ENCODE measurements around the gene KLHL3. TPM values are rescaled to one million over a fixed set of nuclear protein-coding genes. Genes with fewer than 3 reads are reported as not detected.

KLHL3 gene
- total RNA-seq, 1 experiment from 2014 or later = 0.58 TPM

GRCh38 chr5:137734962-137735554 is 831 bp downstream of the KLHL3 start:
- Histone ChIP-seq H3K4me3 (ENCODE audit: low read depth, low read length, poor library complexity, severe bottlenecking) (no peak overlapping the region), H3K4me1 (ENCODE audit: insufficient read depth, low read length, poor library complexity, severe bottlenecking) (no peaks in the 10 kb centered on the region), H3K9me3 (ENCODE audit: low read depth, low read length, poor library complexity, severe bottlenecking) (peaks cover 3% of the 10 kb centered on the region), H3K36me3 (ENCODE audit: insufficient read depth, low read length, poor library complexity, severe bottlenecking) (no peaks in the 10 kb centered on the region), H3K27ac (ENCODE audit: low read depth, low read length, poor library complexity, severe bottlenecking) (no peak overlapping the region), H3K27me3 (replicated peaks; ENCODE audit: insufficient read depth, low read depth, low read length, poor library complexity) (peaks cover 3% of the 10 kb centered on the region)
- CTCF ChIA-PET = no interaction called here
- POLR2A ChIA-PET (ENCODE audit: low non-redundant PET) = no interaction called here
- TF ChIP-seq CTCF (conservative IDR thresholded peaks at IDR 0.05; ENCODE audit: low read depth, low read length) = no peak
- no peak for TF ChIP-seq EZH2 (IDR thresholded peaks at IDR 0.05; ENCODE audit: borderline replicate concordance, low read depth, low read length, poor library complexity, severe bottlenecking)
- intact Hi-C loops (cut with micrococcal nuclease; ENCODE audit: unreplicated experiment) = no loop called here
- no TSS peak for BruUV-seq (replicated peaks)
- no peak for DNase-seq (ENCODE audit: low spot score)

- no peak overlapping the region for H3K27ac ChIP-seq (ENCODE audit: low read depth, low read length, poor library complexity, severe bottlenecking)
Observed at GRCh38 chr5:137734331-137734730, 1.6 kb downstream of the KLHL3 start.

GRCh38 chr5:137733922-137734321 is 2.0 kb downstream of the KLHL3 start:
- Histone ChIP-seq H3K36me3 (ENCODE audit: insufficient read depth, low read length, poor library complexity, severe bottlenecking) (no peaks in the 10 kb centered on the region), H3K9me3 (ENCODE audit: low read depth, low read length, poor library complexity, severe bottlenecking) (peaks cover 3% of the 10 kb centered on the region), H3K27ac (ENCODE audit: low read depth, low read length, poor library complexity, severe bottlenecking) (no peak overlapping the region), H3K27me3 (replicated peaks; ENCODE audit: insufficient read depth, low read depth, low read length, poor library complexity) (peaks cover 3% of the 10 kb centered on the region), H3K4me3 (ENCODE audit: low read depth, low read length, poor library complexity, severe bottlenecking) (no peak overlapping the region), H3K4me1 (ENCODE audit: insufficient read depth, low read length, poor library complexity, severe bottlenecking) (no peaks in the 10 kb centered on the region)
- TF ChIP-seq EZH2 (IDR thresholded peaks at IDR 0.05; ENCODE audit: borderline replicate concordance, low read depth, low read length, poor library complexity, severe bottlenecking) (no peak), CTCF (conservative IDR thresholded peaks at IDR 0.05; ENCODE audit: low read depth, low read length) (no peak)
- no TSS peak for BruUV-seq (replicated peaks)
- intact Hi-C loops (cut with micrococcal nuclease; ENCODE audit: unreplicated experiment) = no loop called here
- no peak for DNase-seq (ENCODE audit: low spot score)
- CTCF ChIA-PET = no interaction called here
- POLR2A ChIA-PET (ENCODE audit: low non-redundant PET) = no interaction called here

More at GRCh38 chr5:137734331-137734730, 1.6 kb downstream of the KLHL3 start:
- CTCF ChIA-PET = no interaction called here
- BruUV-seq (replicated peaks) = no TSS peak
- no peak overlapping the region for H3K4me3 ChIP-seq (ENCODE audit: low read depth, low read length, poor library complexity, severe bottlenecking)
- H3K27me3 ChIP-seq (replicated peaks; ENCODE audit: insufficient read depth, low read depth, low read length, poor library complexity) = peaks cover 3% of the 10 kb centered on the region
- TF ChIP-seq CTCF (conservative IDR thresholded peaks at IDR 0.05; ENCODE audit: low read depth, low read length) (no peak), EZH2 (IDR thresholded peaks at IDR 0.05; ENCODE audit: borderline replicate concordance, low read depth, low read length, poor library complexity, severe bottlenecking) (no peak)
- no peaks in the 10 kb centered on the region for H3K4me1 ChIP-seq (ENCODE audit: insufficient read depth, low read length, poor library complexity, severe bottlenecking)
- peaks cover 3% of the 10 kb centered on the region for H3K9me3 ChIP-seq (ENCODE audit: low read depth, low read length, poor library complexity, severe bottlenecking)
- no peaks in the 10 kb centered on the region for H3K36me3 ChIP-seq (ENCODE audit: insufficient read depth, low read length, poor library complexity, severe bottlenecking)
- intact Hi-C loops (cut with micrococcal nuclease; ENCODE audit: unreplicated experiment) = no loop called here
- DNase-seq (ENCODE audit: low spot score) = no peak
- POLR2A ChIA-PET (ENCODE audit: low non-redundant PET) = no interaction called here

All from A673 (cell line).